Measurements from ENCODE around the gene DRG1.

- TF ChIP-seq CTCF (IDR thresholded peaks at IDR 0.05; ENCODE audit: poor library complexity) (no peak), EZH2phosphoT487 (IDR thresholded peaks at IDR 0.05; ENCODE audit: low read depth, severe bottlenecking, unreplicated experiment) (no peak), EZH2 (IDR thresholded peaks at IDR 0.05; ENCODE audit: borderline replicate concordance) (no peak)
Observed at GRCh38 chr22:31446767-31447166, 47.4 kb downstream of the DRG1 start.
